OCI-LY7 (cell line): ENCODE data around the gene ACP7.

Experiments
- EZH2phosphoT487 ChIP-seq: fragments of 200-600 bp; sonication (generic); IDR thresholded peaks from 2 replicates; pipeline ENCODE4 v1.6.1; 2018; ENCODE audit warnings: low read depth, borderline replicate concordance, mild to moderate bottlenecking, mixed run types, antibody characterized with exemption, low read length, moderate library complexity, mixed read lengths
- TF ChIP-seq, protein P1 (sequence below): fragments of 200-600 bp; sonication (generic); conservative IDR thresholded peaks from 2 replicates; pipeline ENCODE4 v1.5.1; 2014; ENCODE audit warnings: mild to moderate bottlenecking, antibody characterized with exemption, low read length, moderate library complexity, mixed read lengths

- TF ChIP-seq, protein P1, sequence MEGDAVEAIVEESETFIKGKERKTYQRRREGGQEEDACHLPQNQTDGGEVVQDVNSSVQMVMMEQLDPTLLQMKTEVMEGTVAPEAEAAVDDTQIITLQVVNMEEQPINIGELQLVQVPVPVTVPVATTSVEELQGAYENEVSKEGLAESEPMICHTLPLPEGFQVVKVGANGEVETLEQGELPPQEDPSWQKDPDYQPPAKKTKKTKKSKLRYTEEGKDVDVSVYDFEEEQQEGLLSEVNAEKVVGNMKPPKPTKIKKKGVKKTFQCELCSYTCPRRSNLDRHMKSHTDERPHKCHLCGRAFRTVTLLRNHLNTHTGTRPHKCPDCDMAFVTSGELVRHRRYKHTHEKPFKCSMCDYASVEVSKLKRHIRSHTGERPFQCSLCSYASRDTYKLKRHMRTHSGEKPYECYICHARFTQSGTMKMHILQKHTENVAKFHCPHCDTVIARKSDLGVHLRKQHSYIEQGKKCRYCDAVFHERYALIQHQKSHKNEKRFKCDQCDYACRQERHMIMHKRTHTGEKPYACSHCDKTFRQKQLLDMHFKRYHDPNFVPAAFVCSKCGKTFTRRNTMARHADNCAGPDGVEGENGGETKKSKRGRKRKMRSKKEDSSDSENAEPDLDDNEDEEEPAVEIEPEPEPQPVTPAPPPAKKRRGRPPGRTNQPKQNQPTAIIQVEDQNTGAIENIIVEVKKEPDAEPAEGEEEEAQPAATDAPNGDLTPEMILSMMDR = no peak
- no peak for TF ChIP-seq EZH2phosphoT487
Measured at GRCh38 chr19:39046037-39046821, 37.9 kb upstream of the ACP7 start.
